HG02884 (cell line): ENCODE measurements around the gene RPL18A.
"Not testable (repeated sequence)": the region's sequence is repeated elsewhere in the genome, so short reads cannot be mapped to it uniquely, and the experiment has no call there.

Experiments used
- ATAC-seq: cut with Tn5 transposase; IDR thresholded peaks from one replicate; pipeline ENCODE4 v1.9.1; 2021; ENCODE audit warnings: mild to moderate bottlenecking, moderate library complexity; ENCODE audit not compliant: unreplicated experiment

The RPL18A gene

DNA sequence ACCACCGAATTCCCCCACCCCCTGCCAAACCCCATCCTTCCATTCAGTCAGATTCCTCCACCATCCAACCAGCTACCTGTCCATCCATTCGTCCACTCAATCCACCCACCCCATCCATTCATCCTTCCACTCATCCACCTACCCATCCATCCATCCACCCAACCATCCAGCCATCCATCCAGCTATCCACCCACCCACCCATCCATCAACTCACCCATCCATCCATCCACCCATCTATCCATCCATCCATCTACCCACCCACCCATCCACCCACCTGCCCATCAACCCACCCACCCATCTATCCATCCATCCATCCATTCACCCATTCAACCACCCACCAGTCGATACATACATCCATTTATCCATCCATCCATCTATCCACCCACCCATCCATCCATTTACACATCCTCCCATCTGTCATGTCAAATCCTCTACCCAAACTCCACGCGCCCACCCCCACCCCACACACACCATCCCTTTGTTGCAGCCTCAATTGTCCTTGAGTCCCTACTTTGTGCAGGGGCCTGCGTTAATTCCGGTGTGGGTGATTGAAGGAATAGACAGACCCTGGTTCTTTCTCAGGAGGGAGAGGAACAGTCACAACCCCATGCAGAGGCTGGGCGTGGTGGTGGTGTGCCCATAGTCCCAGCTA, 6.7 kb downstream of the RPL18A start:
- no peak for ATAC-seq

DNA sequence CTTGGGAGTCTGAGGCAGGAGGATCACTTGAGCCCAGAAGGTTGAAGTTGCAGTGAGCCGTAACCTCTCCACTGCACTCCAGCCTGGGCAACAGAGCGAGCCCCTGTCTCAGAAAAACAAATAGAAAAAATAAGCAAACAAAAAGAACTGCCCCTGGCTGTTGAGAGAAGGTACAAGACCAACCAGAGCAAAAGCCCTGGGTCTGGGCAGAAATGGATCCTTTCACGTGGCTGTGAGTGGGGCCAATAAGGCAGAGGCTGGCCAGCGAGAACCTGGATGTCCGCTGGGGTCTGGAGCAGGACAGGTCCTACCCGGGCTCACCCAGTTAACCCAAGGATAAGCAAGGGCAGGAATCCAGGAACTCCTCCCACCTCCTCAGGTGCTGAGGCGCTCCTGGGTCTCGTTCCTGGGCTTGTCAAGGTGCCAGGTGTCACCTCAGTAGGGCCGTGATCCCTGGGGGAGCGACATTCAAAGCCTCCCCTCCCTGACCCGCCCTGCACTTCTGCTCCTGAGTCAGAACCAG, 7.3 kb downstream of the RPL18A start:
- ATAC-seq: no peak

DNA sequence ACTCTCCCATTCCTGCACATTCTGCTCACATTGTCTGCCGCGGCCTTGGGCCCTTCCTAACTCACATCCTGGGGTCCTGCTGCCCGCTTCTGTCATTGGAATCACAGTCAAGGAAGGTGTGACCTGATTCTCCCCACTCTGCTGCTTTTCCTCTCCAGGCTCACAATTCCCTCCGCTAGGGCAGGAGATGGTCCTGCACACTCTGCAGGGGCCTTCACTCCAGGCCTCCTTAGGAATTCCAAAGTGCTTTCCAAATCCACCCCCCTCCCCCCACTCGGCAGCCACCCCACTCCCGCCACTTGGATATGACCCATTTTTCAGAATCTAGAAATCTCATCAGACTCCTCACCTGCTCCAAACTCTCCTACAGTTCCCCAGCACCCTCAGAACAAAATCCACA, 9.0 kb downstream of the RPL18A start:
- ATAC-seq: no peak

DNA sequence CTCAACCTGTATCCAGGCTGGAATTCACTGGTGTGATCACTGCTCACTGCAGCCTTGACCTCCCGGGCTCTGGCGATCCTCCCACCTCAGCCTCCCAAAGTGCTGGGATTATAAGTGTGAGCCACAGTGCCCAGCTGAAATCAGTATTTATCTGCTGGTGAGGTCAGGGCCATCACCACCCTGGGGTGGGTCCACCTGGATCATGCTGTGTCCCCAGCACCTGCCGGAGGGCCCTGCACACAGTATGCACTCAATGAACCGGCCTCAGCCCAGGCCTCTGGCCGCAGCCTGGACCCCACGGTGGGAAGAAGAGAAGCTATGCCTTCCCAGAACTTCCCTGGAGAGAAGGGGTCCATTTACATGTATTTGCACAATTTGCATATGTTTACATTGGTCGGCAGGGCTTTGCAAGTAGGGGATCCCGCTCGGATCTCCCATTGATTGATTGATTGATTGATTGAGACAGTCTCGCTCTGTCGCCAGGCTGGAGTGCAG, 9.5 kb downstream of the RPL18A start:
- no peak for ATAC-seq

DNA sequence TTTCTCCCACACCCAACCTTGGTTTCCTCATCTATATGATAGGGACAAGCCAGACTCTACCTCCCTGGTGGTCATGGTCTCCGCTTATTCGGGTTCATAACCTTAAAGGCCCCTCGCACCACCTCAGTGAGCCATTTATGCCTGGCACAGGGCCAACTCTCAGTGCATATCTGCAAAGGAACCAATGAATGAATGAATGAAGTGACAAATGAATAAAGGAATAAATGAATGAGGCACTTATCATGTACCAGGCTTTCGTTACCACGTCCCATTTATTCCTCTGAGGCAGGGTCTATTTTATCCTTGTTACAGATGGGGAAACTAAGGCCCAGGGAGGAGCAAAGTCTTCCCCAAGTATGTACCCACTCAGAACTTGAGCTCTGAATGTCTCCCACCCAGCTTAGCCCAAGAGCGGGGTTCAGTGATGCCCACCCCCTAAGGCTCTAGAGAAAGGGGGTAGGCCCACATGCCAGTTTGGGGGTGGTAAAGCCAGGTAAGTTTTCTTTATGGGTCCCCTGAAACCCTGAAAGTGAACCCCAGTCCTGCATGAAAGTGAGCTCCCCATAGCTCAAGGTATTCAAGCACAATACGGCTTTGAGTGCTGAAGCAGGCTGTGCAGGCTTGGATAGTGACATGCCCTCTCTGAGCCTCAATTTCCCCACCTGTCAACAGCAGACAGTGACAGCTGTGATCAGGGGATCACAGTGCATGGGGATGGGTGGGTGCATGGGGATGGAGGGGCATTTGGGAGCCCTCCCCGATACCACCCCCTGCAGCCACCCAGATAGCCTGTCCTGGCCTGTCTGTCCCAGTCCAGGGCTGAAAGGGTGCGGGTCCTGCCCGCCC, 11.5 kb downstream of the RPL18A start:
- ATAC-seq: no peak

DNA sequence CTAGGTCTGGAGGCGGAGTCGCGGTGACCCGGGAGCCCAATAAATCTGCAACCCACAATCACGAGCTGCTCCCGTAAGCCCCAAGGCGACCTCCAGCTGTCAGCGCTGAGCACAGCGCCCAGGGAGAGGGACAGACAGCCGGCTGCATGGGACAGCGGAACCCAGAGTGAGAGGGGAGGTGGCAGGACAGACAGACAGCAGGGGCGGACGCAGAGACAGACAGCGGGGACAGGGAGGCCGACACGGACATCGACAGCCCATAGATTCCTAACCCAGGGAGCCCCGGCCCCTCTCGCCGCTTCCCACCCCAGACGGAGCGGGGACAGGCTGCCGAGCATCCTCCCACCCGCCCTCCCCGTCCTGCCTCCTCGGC, 12.2 kb downstream of the RPL18A start, which contains the start of gene SLC5A5:
Gene SLC5A5, plus strand, starts transcription at position 68 of the 373 bp plus-strand sequence. CDS start 375 bp downstream, outside the sequence.
- no peak for ATAC-seq

DNA sequence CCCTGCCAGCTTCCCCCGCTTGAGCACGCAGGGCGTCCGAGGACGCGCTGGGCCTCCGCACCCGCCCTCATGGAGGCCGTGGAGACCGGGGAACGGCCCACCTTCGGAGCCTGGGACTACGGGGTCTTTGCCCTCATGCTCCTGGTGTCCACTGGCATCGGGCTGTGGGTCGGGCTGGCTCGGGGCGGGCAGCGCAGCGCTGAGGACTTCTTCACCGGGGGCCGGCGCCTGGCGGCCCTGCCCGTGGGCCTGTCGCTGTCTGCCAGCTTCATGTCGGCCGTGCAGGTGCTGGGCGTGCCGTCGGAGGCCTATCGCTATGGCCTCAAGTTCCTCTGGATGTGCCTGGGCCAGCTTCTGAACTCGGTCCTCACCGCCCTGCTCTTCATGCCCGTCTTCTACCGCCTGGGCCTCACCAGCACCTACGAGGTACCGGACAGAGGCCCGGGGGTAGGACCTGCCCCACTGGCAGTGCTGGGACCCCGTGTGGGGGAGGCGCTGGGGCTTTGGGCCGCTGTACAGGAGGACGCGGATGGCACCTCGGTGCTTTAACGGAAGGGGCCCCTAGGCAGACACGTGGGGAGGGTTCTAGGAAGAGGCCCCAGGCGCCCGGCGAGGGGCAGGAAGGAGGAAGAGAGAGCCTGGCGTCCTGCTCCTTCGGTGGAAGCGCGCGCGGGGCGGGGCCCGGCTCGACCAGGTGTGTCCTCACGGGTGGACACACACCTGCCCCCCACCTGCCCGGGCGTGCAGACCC, 12.7 kb downstream of the RPL18A start:
- no peak for ATAC-seq

DNA sequence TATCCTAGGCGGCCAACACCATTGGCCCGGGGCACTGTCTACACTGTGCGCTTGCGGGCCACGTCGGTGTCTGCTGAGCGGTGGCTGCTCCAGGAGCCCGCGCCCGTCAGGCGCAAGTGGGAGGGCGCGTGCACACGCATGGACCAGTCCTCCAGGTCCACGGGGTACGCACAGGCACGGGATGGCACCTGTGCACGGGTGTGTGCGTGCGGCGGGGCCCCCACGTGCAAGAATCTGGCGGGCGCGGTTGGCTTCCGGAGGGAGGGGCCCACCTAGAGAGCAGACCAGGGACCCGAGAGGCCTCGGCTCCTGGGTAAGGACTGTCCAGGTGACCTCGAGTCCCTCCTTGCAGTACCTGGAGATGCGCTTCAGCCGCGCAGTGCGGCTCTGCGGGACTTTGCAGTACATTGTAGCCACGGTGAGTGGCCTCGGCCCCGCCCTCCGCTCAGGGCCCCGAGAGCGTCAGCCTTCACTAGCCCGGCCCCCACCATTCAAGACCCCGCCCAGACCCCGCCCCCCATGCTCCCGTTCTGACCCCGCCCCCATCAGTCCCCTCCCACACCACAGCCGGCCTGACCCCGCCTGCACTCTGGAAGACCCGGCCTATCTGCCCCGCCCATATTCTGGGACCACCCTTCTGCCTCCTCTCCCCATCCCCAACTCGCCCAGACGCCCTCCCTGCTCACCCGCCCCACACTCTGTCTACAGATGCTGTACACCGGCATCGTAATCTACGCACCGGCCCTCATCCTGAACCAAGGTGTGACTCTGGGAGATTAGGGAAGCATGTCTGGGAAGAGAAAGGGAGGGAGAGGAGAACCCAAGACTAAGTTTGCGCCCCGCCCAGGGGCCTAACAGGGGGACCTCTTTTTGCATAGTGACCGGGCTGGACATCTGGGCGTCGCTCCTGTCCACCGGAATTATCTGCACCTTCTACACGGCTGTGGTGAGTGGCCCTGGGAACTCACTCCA, 14.4 kb downstream of the RPL18A start:
- no peak for ATAC-seq

DNA sequence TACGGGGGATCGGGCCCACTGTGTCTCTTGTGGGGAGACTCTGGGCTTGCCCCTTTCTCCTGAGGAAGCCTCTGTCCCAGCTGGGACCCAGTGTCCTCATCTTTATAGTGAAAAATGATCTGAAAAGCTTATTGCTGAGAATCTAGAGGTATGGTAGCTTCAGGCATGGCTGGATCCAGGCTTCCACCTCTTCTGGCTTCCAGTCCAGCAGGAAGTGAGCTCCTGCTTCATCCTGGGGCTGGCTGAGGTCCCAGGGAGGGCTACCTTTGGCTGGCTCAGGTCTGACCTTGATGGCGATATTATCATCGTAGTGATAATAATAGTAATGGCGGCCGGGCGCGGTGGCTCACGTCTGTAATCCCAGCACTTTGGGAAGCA, 15.0 kb downstream of the RPL18A start:
- no peak for ATAC-seq

DNA sequence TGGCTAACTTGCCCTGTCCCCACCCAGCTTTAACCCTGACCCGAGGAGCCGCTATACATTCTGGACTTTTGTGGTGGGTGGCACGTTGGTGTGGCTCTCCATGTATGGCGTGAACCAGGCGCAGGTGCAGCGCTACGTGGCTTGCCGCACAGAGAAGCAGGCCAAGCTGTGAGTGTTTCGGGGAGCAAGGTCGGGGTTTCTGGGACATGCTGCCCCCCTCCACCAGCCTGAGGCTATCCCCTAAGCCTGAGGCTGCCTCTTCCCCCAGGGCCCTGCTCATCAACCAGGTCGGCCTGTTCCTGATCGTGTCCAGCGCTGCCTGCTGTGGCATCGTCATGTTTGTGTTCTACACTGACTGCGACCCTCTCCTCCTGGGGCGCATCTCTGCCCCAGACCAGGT, 18.0 kb downstream of the RPL18A start:
- ATAC-seq: no peak

DNA sequence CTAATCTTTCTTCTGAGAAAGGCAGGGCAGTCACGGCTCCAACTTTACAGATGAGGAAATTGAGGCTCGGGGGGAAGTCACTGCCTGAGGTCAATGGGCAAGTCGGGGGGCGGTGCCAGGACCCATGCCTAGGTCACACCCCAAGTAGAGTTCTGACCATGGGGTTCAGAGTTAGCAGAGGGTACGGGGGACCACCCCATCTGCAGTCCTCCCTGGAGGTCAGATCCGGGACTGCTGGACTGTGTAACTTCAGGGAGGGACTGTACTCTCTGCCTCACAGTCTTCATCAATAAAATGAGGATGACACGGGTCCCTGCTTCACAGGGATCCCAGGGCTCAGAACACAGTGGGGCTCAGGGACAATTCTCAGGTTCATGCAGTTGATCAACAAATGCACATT, 19.8 kb downstream of the RPL18A start:
- ATAC-seq: no peak

DNA sequence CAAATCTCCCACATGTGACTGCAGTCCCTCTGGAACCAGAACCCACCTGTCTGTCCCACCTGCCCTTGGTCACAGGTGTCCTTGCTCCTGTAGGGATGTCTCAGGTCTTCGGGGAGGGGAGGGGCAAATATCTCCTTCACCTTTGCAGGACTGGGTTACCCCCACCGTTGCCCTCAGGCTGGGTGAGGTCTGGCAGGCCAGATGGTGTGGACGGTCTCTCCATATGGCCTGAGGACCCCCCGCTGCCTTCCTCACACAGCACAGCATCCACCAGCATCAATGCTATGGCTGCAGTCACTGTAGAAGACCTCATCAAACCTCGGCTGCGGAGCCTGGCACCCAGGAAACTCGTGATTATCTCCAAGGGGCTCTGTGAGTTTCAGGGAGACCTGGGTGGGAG, 22.0 kb downstream of the RPL18A start:
- ATAC-seq: no peak

DNA sequence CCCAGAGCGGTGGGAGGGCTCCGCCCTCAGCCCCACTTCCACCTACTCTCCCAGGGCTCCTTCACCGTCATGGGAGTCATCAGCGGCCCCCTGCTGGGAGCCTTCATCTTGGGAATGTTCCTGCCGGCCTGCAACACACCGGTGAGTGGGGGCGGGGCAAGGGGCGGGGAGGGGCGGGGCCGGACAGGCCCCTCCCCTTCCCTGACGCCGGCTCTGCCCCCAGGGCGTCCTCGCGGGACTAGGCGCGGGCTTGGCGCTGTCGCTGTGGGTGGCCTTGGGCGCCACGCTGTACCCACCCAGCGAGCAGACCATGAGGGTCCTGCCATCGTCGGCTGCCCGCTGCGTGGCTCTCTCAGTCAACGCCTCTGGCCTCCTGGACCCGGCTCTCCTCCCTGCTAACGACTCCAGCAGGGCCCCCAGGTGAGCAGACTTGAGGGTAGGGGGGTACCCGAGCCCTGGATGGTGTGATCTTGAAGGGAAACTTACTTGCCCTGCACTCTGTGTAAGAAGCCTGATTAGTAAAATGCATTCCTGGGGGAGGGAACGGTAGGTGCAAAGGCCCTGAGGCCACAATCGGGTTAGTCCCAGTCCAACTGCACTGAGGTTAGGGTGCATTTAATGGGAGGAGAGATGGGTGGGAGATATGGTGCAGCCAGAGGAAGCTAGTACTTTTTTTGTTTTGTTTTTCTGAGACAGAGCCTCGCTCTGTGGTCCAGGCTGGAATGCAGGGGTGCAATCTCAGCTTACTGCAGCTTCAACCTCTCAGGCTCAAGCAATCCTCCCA, 24.1 kb downstream of the RPL18A start:
- ATAC-seq: no peak

DNA sequence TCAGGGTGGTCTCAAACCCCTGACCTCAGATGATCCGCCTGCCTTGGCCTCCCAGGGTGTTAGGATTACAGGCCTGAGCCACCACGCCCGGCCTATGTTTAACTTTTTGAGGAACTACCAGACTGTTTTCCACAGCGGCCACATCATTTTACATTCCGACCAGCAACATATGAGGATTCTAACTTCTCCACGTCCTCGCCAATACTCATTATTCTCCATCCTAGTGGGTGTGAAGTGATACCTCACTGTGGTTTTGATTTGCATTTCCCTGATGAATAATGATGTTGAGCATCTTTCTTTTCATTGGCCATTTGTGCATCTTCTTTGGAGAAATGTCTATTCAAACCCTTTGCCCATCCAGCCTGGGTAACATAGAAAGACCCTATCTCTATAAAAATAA, 26.8 kb downstream of the RPL18A start:
- ATAC-seq: no peak

DNA sequence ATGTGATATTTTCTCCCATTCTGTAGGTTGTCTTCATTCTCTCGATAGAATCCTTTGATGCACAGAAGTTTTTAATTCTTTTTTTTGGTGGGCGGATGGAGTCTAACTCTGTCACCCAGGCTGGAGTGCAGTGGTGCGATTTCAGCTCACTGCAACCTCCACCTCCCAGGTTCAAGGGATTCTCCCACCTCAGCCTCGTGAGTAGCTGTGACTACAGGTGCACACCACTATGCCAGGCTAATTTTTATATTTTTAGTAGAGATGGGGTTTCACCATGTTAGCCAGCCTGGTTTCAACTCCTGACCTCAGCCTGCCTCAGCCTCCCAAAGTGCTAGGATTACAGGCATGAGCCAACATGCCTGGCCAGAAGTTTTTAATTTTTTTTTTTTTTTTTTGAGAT, 27.5 kb downstream of the RPL18A start:
- not testable (repeated sequence) for ATAC-seq

DNA sequence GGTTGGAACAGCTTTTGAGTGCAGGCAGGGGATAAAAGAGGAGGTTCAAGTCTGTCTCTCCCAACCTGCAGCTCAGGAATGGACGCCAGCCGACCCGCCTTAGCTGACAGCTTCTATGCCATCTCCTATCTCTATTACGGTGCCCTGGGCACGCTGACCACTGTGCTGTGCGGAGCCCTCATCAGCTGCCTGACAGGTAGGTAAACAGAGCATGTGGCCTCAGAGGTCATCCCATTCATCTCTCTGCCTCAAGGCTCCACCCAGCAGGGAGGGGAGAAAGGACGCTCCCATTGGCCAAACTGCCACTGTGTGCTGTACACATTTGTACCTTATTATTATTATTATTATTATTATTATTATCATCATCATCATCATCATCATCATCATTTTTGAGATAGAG, 28.6 kb downstream of the RPL18A start:
- ATAC-seq: no peak

DNA sequence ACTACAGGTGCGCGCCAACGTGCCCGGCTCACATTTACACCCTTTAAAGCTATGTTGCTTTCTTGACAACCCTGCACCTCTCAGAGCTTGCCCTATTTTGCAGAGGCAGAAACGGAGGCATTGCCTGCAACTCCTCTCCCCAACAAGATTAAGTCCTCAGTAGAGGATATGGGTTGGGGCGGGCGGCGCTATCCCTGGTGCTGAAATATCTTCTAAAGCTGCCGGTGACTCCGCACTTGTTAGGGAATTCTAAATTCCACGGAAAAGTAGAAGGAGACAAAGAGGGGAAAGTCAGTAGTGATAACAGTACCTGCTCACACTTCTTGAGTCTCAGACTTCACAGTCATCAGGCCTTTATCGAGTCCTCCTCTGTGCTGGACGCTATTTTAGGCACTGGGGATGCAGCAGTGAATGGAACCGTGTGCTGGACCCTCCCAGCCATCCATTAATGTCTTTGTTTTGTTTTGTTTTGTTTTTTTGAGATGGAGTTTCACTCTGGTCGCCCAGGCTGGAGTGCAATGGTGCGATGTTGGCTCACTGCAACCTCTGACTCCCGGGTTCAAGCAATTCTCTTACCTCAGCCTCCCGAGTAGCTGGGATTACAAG, 30.0 kb downstream of the RPL18A start:
- ATAC-seq: no peak

DNA sequence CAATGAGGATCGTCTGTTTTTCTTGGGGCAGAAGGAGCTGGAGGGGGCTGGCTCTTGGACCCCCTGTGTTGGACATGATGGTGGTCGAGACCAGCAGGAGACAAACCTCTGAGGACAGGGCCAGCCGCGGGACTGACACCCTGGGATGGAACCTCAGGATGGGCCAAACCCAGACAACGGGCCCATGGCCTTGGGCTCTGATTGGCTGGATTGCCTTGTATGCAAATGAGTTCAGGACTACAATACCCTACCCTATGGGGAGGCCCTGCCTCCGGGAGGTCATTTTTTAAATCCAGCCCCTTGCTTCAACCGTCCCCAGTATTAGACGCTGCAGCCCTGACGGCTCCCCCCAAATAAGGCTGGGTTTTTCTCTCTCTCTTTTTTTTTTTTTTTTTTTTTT, 34.1 kb downstream of the RPL18A start:
- no peak for ATAC-seq

DNA sequence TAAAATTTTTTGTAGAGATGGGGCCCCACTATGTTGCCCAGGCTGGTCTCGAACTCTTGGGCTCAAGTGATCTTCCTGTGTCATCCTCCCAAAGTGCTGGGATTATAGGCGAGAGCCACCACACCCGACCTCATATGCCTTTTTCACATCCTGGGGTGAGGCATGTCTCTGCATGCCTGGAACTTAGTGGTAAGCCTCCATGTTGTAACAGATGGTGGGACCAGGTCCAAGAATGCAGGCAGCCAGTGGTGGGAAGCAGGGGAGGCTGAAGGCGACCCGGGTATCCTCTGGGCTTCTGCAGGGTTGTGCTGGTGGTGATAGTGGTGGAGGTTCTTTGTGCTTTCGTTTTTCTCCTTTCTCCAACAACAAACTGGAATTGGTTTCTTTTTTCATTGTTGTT, 43.0 kb downstream of the RPL18A start:
- ATAC-seq: no peak
